Activated B cell treated with CpG ODN at 0.5 μM for 24 hours (primary cell): Measurements from ENCODE around the gene ALDH1L2. TPM values are rescaled to one million over a fixed set of nuclear protein-coding genes. Genes with fewer than 3 reads are reported as not detected.
"Not testable (repeated sequence)": the region's sequence is repeated elsewhere in the genome, so short reads cannot be mapped to it uniquely, and the experiment has no call there.

Experiments used
- ATAC-seq: fragments of 200-7000 bp; cut with Tn5 transposase; one replicate; pipeline ENCODE4 v1.10.0; 2021; ENCODE audit warnings: low read depth, mild to moderate bottlenecking, moderate library complexity
- CTCF ChIA-PET: fragments of 350-600 bp; sonication (Branson Sonifier 250); formaldehyde crosslinking; loops from one replicate; lab custom pipeline; 2021; ENCODE audit warnings: antibody characterized with exemption; lab: Charles Lee
- POLR2A ChIA-PET: fragments of 350-600 bp; sonication (Branson Sonifier 250); formaldehyde crosslinking; loops from one replicate; lab custom pipeline; 2021; ENCODE audit warnings: antibody characterized with exemption; lab: Charles Lee
- DNase-seq: peaks from one replicate; pipeline ENCODE4 v3.0.0; 2022
- H3K27ac Mint-ChIP-seq: one replicate; pipeline ENCODE4 v1.8.0; 2020; ENCODE audit warnings: mixed read lengths
- H3K27me3 Mint-ChIP-seq: one replicate; pipeline ENCODE4 v1.8.0; 2021; ENCODE audit warnings: mixed read lengths
- H3K36me3 Mint-ChIP-seq: one replicate; pipeline ENCODE4 v1.8.0; 2021; ENCODE audit warnings: low read depth, mixed read lengths
- H3K4me1 Mint-ChIP-seq: one replicate; pipeline ENCODE4 v1.8.0; 2021; ENCODE audit warnings: mixed read lengths
- H3K4me3 Mint-ChIP-seq: one replicate; pipeline ENCODE4 v1.8.0; 2020; ENCODE audit warnings: mild to moderate bottlenecking, mixed read lengths
- H3K9me3 Mint-ChIP-seq: one replicate; pipeline ENCODE4 v1.8.0; 2020; ENCODE audit warnings: mixed read lengths
- intact Hi-C: fragments of 100-400 bp; cut with micrococcal nuclease; formaldehyde crosslinking; loops from one replicate; pipeline ENCODE4 v1.15.1; 2024
- total RNA-seq: library from RNA; stranded (reverse); gene quantifications from 2 replicates; pipeline ENCODE4 v1.2.3, GENCODE V29; 2022
- TF ChIP-seq, protein P1 (sequence below): fragments of 200-600 bp; IDR thresholded peaks from one replicate; pipeline ENCODE4 v1.8.0; 2022; ENCODE audit warnings: antibody characterized with exemption, mild to moderate bottlenecking

ALDH1L2 gene
- total RNA-seq, 1 donor from 2014 or later = 6.5 TPM

- Mint-ChIP-seq H3K27me3 (no peaks in the 10 kb centered on the region), H3K27ac (no peak overlapping the region), H3K9me3 (peaks cover 2% of the 10 kb centered on the region), H3K36me3 (peaks cover 72% of the 10 kb centered on the region), H3K4me1 (peaks cover 18% of the 10 kb centered on the region), H3K4me3 (no peak overlapping the region)
- CTCF ChIA-PET = no interaction called here
- POLR2A ChIA-PET = no interaction called here
- TF ChIP-seq, protein P1, sequence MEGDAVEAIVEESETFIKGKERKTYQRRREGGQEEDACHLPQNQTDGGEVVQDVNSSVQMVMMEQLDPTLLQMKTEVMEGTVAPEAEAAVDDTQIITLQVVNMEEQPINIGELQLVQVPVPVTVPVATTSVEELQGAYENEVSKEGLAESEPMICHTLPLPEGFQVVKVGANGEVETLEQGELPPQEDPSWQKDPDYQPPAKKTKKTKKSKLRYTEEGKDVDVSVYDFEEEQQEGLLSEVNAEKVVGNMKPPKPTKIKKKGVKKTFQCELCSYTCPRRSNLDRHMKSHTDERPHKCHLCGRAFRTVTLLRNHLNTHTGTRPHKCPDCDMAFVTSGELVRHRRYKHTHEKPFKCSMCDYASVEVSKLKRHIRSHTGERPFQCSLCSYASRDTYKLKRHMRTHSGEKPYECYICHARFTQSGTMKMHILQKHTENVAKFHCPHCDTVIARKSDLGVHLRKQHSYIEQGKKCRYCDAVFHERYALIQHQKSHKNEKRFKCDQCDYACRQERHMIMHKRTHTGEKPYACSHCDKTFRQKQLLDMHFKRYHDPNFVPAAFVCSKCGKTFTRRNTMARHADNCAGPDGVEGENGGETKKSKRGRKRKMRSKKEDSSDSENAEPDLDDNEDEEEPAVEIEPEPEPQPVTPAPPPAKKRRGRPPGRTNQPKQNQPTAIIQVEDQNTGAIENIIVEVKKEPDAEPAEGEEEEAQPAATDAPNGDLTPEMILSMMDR = no peak
- no peak for ATAC-seq
- DNase-seq = no peak
- intact Hi-C loops = no loop called here
Measured at GRCh38 chr12:104990950-104991349, 93.3 kb downstream of the ALDH1L2 start.

DNA sequence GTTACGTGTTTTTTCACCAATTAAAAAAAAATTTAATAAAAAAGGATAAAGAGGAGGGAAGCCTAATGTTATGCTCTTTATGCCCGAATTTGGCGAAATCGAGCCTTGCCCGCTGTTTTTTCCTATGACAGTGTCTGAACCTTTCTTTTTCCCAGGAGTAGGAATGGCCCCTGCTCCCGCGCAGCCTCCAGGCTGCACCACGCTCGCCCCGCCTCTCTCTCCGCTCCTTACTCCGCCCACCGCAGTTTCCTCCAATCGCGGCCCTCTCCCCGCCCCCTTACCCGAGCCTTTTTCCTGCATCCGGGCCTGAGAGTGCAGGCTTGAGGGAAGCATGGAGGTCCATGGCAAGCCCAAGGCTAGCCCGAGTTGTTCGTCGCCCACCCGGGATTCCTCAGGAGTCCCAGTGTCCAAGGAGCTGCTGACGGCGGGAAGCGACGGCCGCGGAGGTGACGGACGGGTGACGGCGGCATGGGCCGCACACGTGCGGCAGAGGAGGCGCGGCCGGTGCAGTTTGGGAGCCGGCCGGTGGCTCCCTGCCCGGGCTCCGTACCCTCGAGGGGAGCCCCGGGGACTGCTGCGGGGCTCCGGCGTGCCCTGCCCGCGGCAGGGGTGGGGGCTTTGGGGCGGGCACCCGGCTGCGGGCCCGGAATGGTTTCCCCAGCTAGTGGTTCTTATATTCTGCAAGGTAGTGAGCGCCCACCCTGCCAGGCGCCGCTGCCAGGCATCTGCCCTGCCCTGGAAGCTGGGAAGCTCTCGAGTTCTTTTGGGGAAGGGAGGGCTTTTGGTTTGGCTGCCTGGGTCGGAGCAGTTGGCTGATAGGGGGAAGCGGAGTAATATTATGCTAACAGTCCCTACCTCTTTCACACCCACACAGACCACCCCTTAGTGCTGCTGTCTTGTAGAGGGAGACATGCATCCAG is 98.0 kb downstream of the ALDH1L2 start, which contains the start of gene NOPCHAP1:
NOPCHAP1 (plus strand) TSS at position 295 of the 920 bp plus-strand sequence; CDS start at position 332, 37 bp downstream.
- DNase-seq (peak; percentile 83), ATAC-seq (peak; percentile 98)
- Mint-ChIP-seq H3K27ac (peak within 1 kb of the TSS; percentile 70), H3K27me3 (no peaks in the 10 kb centered on the region), H3K9me3 (peaks cover 2% of the 10 kb centered on the region), H3K4me3 (peak within 1 kb of the TSS; percentile 91), H3K36me3 (peaks cover 26% of the 10 kb centered on the region), H3K4me1 (peaks cover 24% of the 10 kb centered on the region)
- intact Hi-C loops = loop anchor here (1.0 to 5.0 kb wide), 5 partner anchors 12 to 604 kb away; partner anchors contain the start of genes SLC41A2 and WASHC4
- CTCF ChIA-PET = interaction anchor here (0.7 to 1.5 kb wide), 2 partner anchors 28 to 604 kb away, joined by 3 to 4 read pairs; partner anchors contain the start of gene SLC41A2
- POLR2A ChIA-PET = interaction anchor here (1.1 to 2.0 kb wide), 3 partner anchors 9 to 27 kb away, joined by 3 to 8 read pairs (median 4); partner anchors contain the start of gene SLC41A2
- TF ChIP-seq, protein P1 = no peak

GRCh38 chr12:104985206-104985605 is 99.1 kb downstream of the ALDH1L2 start:
- ATAC-seq = no peak
- H3K4me3 Mint-ChIP-seq = peak overlapping the region; percentile 91
- ChIA-PET POLR2A (interaction anchor here (1.5 to 2.0 kb wide), 2 partner anchors 9 to 26 kb away, joined by 4 to 8 read pairs; partner anchors contain the start of gene SLC41A2), CTCF (no interaction called here)
- intact Hi-C loops = loop anchor here (2.0 to 5.0 kb wide), 3 partner anchors 46 to 603 kb away; partner anchors contain the start of gene WASHC4
- no peak overlapping the region for H3K27ac Mint-ChIP-seq
- H3K9me3 Mint-ChIP-seq = peaks cover 2% of the 10 kb centered on the region
- peaks cover 24% of the 10 kb centered on the region for H3K4me1 Mint-ChIP-seq
- H3K36me3 Mint-ChIP-seq = peaks cover 16% of the 10 kb centered on the region
- no peak for DNase-seq
- H3K27me3 Mint-ChIP-seq = no peaks in the 10 kb centered on the region
- TF ChIP-seq, protein P1 = no peak

DNA sequence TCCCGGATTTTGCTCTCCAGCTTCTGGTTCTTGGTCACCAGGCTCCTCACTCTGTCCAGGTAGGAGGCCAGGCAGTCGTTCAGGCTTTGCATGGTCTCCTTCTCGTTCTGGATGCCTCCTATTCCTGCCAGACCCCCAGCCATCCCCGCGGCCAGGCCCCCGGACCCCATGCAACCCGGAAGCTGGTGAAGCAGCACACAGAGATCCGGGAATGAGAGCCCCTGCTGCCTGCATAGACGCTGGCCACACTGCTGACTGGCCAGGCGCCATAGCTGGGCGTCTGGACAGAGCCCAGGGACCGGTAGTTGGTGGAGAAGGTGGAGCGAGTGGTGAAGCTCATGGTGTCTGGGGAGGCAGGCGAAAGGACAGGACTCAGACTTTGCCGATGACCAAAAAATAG is 106.6 kb downstream of the ALDH1L2 start:
- H3K36me3 Mint-ChIP-seq, ATAC-seq, DNase-seq, H3K9me3 Mint-ChIP-seq, POLR2A ChIA-PET, H3K27ac Mint-ChIP-seq, H3K4me3 Mint-ChIP-seq, intact Hi-C loops, H3K27me3 Mint-ChIP-seq: not testable (repeated sequence)
- H3K4me1 Mint-ChIP-seq = peaks cover 40% of the 10 kb centered on the region
- CTCF ChIA-PET = interaction anchor here (1.4 kb wide), 1 partner anchor 521 kb away, joined by 3 read pairs; the partner anchor contains the start of gene CHST11

- Mint-ChIP-seq H3K36me3 (no peaks in the 10 kb centered on the region), H3K27me3 (no peaks in the 10 kb centered on the region), H3K27ac (no peak overlapping the region), H3K4me3 (no peak overlapping the region), H3K9me3 (no peaks in the 10 kb centered on the region), H3K4me1 (peaks cover 40% of the 10 kb centered on the region)
- DNase-seq = no peak
- TF ChIP-seq, protein P1 = no peak
- POLR2A ChIA-PET = no interaction called here
- CTCF ChIA-PET = no interaction called here
- intact Hi-C loops = no loop called here
- no peak for ATAC-seq
Measured at GRCh38 chr12:104976703-104977102, 107.6 kb downstream of the ALDH1L2 start.
